Activated naive CD8-positive, alpha-beta T cell treated with anti-CD3 and anti-CD28 coated beads for 36 hours (primary cell): ENCODE results near the gene TTC31. TPM values are rescaled to one million over a fixed set of nuclear protein-coding genes. Genes with fewer than 3 reads are reported as not detected.
A peak's percentile ranks its signal among the peaks of the same experiment; 100 is the strongest.

Experiments
- DNase-seq: peaks from one replicate; pipeline ENCODE4 v3.0.0; 2021
- H3K27ac Mint-ChIP-seq: one replicate; pipeline ENCODE4 v1.8.0; 2022; ENCODE audit warnings: mild to moderate bottlenecking, moderate library complexity, mixed read lengths
- H3K27me3 Mint-ChIP-seq: one replicate; pipeline ENCODE4 v1.8.0; 2022; ENCODE audit warnings: mild to moderate bottlenecking, mixed read lengths
- H3K36me3 Mint-ChIP-seq: one replicate; pipeline ENCODE4 v1.8.0; 2021; ENCODE audit warnings: mild to moderate bottlenecking, mixed read lengths
- H3K4me1 Mint-ChIP-seq: one replicate; pipeline ENCODE4 v1.8.0; 2021; ENCODE audit warnings: mixed read lengths
- H3K4me3 Mint-ChIP-seq: one replicate; pipeline ENCODE4 v1.8.0; 2022; ENCODE audit warnings: mild to moderate bottlenecking, moderate library complexity, mixed read lengths
- H3K9me3 Mint-ChIP-seq: one replicate; pipeline ENCODE4 v1.8.0; 2022; ENCODE audit warnings: mixed read lengths
- total RNA-seq, 2 experiments: library from RNA; stranded (reverse); gene quantifications; one replicate each; pipeline ENCODE4 v1.2.3, GENCODE V29; 2021

Gene TTC31
- total RNA-seq, 2 experiments from 2014 or later: 22.7 to 23.2 TPM

DNA sequence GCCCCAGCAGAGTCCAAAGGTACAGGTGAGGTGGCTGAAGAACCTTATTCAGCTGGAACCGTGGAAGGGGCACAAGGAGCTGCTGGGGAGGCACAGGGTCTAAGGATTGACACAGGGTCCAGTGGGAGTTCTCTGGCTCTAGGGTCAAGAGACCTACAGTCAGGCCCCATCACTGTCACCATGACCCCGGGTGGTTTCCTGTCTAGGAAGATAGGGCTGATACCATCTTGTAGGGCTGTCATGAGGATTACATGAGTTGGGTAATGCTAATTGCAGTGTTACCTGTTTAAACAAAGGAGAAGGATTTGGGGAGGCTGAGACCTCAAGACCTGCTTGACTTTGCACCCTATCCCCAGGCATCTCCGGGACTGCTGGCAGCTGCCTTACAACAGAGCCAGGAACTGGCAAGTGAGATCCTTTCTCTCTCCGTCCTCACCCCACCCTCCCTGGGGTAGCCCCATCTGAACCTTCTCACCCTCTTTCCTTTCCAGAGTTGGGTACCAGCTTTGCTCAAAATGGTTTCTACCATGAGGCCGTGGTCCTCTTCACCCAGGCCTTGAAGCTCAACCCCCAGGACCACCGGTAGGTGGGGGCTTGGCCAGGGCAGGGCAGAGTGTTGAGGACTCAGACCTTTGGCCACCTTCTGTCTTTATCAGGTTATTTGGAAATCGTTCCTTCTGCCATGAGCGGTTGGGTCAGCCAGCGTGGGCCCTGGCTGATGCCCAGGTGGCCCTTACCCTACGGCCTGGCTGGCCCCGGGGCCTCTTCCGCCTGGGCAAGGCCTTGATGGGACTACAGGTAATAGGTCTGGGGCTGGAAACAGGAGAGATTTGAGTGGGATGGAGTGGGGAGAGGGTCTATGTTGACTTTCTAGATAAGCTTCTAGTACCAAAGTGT, 9.0 kb downstream of the TTC31 start:
- no peaks in the 10 kb centered on the region for H3K27me3 Mint-ChIP-seq
- no peak overlapping the region for H3K27ac Mint-ChIP-seq
- no peaks in the 10 kb centered on the region for H3K4me1 Mint-ChIP-seq
- H3K4me3 Mint-ChIP-seq: no peak overlapping the region
- no peak for DNase-seq
- no peaks in the 10 kb centered on the region for H3K9me3 Mint-ChIP-seq
- peaks cover 12% of the 10 kb centered on the region for H3K36me3 Mint-ChIP-seq

DNA sequence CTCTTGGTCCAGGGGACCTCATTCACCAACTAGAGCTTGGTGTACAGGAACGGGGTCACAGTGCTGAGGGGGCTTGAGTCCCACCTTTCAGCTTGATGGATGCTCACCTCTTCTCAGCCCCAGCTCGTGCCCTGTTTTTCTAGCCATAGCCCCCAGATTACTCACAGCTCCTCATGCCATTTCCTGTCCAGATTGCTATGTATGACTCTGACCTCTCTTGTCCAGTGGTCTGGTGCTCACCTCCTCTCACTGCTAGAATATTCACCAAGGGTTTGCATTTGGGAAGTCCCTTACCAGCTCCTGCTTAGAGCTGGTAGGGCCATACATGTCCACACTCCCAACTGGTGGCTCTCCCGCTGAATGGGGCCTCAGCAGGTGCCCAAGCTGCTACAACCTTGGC, 10.7 kb downstream of the TTC31 start:
- Mint-ChIP-seq H3K36me3 (peaks cover 12% of the 10 kb centered on the region), H3K27ac (peak overlapping the region; percentile 4), H3K9me3 (no peaks in the 10 kb centered on the region), H3K4me3 (no peak overlapping the region), H3K27me3 (peaks cover 13% of the 10 kb centered on the region), H3K4me1 (peaks cover 10% of the 10 kb centered on the region)
- DNase-seq: no peak

DNA sequence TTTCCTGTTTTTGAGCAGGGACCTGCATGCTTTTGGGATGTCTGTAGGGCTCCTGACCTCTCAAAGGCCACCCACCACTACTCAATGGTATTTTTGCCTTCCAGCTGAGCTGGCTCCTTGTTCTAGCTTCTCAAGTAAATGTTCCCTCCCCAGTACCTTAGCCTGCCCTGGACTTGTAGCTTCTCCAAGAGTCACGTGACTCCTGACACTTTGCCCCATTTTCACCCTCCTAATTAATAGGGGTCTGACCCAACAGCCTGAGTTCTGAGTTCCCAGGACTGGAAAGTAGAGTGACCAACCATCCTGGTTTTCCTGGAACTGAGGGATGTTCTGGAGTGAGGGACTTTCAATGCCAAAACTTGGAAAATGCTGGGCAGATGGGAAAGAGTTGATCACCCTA, 12.6 kb downstream of the TTC31 start:
- H3K4me1 Mint-ChIP-seq: peaks cover 19% of the 10 kb centered on the region
- no peak overlapping the region for H3K27ac Mint-ChIP-seq
- no peaks in the 10 kb centered on the region for H3K9me3 Mint-ChIP-seq
- no peak for DNase-seq
- H3K27me3 Mint-ChIP-seq: peaks cover 31% of the 10 kb centered on the region
- peaks cover 12% of the 10 kb centered on the region for H3K36me3 Mint-ChIP-seq
- no peak overlapping the region for H3K4me3 Mint-ChIP-seq

DNA sequence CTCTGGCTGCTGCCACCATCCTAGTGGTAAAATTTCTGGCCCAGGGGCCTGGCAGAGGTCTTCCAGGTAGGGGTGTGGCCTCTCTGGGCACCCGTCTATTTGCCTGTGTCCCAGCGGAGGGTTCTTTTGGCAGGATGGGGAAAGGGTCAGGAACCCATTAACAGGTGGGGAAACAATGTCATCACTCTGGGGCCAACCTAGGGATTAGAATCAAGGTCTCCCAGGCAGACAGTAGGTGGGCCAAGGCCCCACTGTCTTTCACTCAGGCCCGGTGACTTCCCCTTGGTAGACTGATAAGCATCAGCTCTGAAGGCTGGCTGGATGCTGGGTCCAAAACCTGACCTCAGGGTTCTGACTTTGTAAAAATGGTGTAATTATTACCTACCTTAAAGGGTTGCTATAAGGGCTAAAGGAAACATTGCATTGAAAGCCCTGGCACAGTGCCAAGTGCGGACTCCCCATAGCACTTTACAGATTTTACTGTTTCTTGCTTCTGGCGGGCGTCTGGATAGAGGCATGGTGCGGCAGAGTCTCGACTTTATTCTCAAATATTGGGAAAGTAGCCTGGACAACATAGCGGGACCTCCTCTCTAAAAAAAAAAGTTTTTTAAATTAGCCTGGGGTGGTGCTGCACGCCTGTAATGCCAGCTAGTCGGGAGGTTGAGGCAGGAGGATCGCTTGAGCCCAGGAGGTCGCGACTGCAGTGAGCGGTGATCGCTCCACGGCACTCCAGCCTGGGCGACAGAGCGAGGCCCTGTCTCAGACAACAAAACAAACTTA, 14.3 kb downstream of the TTC31 start:
- Mint-ChIP-seq H3K4me3 (peak overlapping the region; percentile 73), H3K27me3 (peaks cover 48% of the 10 kb centered on the region), H3K9me3 (no peaks in the 10 kb centered on the region), H3K36me3 (peaks cover 11% of the 10 kb centered on the region), H3K4me1 (peaks cover 23% of the 10 kb centered on the region), H3K27ac (no peak overlapping the region)
- DNase-seq: no peak

DNA sequence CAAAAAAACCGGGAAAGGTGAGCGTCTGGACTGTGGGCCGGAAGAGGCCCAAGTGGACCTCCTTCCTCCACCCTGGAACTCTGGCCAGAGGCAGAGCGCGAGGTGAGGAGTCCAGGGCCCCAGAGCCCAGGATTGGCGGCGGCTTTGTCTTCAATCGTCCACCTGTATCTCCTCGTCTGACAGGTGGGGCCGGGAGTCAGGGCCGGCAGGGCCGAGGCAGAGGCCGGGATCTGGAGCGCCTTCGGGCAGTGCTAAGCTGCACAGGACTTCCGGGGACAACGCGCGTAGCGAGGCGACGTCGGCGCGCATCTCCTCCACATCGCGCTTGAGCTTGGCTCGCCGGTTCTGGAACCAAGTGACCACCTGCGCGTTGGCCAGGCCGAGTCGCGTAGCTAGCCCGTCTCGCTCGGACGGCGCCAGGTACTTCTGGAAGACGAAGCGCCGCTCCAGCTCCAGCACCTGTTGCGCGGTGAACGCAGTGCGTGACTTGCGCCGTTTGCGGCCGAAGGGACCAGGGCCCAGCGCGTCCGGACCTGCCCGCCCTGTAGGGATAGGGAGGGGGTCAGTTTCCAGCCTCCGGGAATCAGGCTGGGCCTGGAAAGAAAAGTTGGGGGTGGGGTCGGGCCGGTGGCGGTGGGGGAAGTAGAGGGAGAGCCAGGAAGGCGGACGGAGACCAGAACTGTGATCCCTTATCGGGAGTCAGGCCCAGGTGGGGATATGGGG, 15.1 kb downstream of the TTC31 start:
- Mint-ChIP-seq H3K27me3 (peaks cover 56% of the 10 kb centered on the region), H3K36me3 (peaks cover 10% of the 10 kb centered on the region), H3K4me1 (peaks cover 28% of the 10 kb centered on the region), H3K9me3 (no peaks in the 10 kb centered on the region), H3K27ac (no peak overlapping the region), H3K4me3 (peak overlapping the region; percentile 73)
- no peak for DNase-seq

DNA sequence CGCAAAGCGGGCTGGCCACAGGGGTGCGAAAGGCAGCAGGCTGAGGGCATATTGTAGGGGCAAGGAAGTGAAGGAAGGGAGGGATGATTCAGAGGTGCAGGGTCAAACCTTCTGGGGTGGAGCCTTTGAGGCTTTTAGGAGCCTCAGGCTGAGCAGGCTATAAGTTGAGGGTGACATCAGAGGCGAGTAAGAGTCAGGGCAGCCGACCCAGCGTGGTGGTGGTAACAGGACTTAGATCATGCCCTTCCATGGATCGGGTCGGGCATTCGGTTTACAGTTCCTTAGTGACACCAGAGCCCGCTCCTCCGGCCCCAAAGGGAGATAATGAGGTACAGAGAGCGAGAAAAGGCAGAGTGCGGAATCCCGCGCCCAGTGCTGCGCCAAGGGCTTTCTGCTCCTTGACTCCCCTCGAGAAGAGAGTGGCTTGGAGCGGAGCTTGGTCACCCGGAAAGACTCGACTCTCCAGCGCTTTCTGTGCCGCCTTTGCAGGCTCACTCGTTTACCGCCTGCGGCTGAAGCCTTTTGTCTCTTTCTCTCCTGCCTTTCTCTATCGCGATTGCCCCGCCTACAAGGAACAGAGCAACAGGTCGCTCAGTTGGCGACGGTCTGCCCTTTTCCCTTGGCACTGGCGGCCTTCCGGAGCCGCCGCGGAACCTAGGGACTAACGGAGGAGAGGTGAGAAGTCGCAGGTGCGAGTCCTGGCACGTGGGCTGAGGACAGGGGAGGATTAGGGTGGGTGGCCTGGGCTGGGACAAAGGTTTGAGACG, 15.8 kb downstream of the TTC31 start:
- H3K9me3 Mint-ChIP-seq: no peaks in the 10 kb centered on the region
- H3K27ac Mint-ChIP-seq: peak overlapping the region; percentile 65
- H3K4me1 Mint-ChIP-seq: peaks cover 32% of the 10 kb centered on the region
- H3K4me3 Mint-ChIP-seq: peak overlapping the region; percentile 73
- H3K27me3 Mint-ChIP-seq: peaks cover 63% of the 10 kb centered on the region
- peaks cover 7% of the 10 kb centered on the region for H3K36me3 Mint-ChIP-seq
- DNase-seq: no peak

DNA sequence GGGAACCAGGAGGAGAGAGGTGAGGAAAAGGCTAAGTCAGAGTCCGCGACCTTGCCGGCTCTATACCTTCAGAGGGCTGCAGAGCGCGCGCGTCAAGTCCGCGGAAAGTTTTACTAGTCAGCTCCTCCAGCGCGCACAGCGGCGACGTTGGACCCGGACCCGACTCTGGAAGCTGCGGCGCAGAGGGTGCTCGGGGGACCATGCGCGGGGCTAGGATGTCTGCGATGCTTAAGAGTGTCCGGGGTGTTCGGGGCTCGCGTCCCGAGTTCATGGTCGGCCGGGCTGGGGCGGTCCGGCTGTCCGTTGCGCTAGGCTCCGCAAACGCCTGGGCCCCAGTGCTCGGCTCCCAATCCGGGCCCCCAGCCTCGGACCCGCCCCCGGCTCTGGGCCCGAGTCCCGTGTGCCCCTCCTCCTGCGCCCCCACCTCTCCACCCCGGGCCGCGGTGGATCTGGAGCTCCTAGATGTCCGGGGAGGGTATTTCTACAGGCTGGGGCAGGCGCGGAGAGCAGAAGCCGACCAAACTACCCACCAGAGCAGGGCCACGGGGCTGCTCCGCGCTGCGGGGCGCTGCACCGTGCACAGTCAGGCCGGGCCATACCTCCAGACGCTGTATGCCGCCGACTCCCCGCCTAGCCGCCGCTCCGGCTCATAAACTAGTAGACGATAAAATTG, 16.5 kb downstream of the TTC31 start, which contains the start of gene LBX2:
LBX2 (minus strand) TSS at position 337 of the 673 bp plus-strand sequence; CDS start at position 271, 66 bp downstream.
- H3K9me3 Mint-ChIP-seq: no peaks in the 10 kb centered on the region
- H3K4me1 Mint-ChIP-seq: peaks cover 32% of the 10 kb centered on the region
- H3K4me3 Mint-ChIP-seq: peak within 1 kb of the TSS; percentile 73
- H3K27ac Mint-ChIP-seq: peak within 1 kb of the TSS; percentile 65
- H3K27me3 Mint-ChIP-seq: peaks cover 70% of the 10 kb centered on the region
- DNase-seq: peak; percentile 51
- peaks cover 5% of the 10 kb centered on the region for H3K36me3 Mint-ChIP-seq

DNA sequence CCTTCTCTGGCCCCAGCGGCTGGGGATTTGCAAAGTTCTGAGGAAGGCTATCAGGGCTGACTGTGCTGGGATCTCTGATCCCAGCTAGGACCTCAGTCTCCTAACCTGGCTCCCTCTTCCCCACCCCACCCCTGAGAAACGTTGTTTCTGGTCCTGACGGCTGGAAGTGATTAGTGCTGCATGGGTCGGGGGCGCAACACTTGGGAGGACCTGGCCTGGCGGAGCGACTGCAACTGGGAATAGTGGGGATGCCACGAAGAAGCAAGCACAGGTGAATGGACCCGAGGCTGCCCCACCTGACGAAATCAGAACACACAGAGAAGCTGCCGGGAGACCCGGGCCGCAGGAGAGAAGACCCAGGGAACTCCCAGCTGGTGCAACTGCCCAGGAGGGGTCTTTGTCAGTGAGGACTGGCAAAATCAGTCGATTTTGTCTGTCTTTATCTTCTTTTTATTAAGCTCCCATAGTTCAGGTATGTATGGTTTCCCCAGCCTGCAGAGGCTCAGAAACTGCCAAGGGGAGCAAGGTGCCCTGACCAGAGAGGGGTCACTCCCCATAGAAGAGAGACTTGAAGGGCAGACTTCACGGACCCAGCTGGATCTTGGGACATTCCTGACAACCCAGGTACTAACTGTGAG, 17.2 kb downstream of the TTC31 start:
- peaks cover 32% of the 10 kb centered on the region for H3K4me1 Mint-ChIP-seq
- no peak overlapping the region for H3K27ac Mint-ChIP-seq
- H3K27me3 Mint-ChIP-seq: peaks cover 77% of the 10 kb centered on the region
- no peaks in the 10 kb centered on the region for H3K9me3 Mint-ChIP-seq
- DNase-seq: no peak
- peaks cover 11% of the 10 kb centered on the region for H3K36me3 Mint-ChIP-seq
- H3K4me3 Mint-ChIP-seq: peak overlapping the region; percentile 25

DNA sequence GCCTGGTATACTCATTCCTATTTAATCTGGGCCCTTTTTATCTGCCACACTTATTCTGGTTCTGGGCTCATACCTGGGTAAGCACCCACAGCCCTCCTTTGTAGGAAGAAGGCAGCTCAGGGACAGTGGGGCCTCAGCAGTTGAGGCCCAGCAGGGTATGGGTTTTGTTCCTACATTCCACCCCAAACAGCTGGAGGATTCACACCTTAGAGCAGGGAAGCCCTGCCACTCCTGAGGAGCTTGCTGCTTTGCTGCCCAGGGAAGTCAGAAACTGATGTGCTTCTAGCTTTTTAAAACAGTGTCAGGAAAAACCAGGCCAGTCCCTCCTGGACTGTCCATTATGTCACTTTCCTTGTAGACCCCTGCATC, 17.7 kb downstream of the TTC31 start:
- Mint-ChIP-seq H3K9me3 (no peaks in the 10 kb centered on the region), H3K27me3 (peaks cover 80% of the 10 kb centered on the region), H3K36me3 (peaks cover 16% of the 10 kb centered on the region), H3K4me1 (peaks cover 33% of the 10 kb centered on the region), H3K4me3 (no peak overlapping the region), H3K27ac (no peak overlapping the region)
- DNase-seq: no peak

DNA sequence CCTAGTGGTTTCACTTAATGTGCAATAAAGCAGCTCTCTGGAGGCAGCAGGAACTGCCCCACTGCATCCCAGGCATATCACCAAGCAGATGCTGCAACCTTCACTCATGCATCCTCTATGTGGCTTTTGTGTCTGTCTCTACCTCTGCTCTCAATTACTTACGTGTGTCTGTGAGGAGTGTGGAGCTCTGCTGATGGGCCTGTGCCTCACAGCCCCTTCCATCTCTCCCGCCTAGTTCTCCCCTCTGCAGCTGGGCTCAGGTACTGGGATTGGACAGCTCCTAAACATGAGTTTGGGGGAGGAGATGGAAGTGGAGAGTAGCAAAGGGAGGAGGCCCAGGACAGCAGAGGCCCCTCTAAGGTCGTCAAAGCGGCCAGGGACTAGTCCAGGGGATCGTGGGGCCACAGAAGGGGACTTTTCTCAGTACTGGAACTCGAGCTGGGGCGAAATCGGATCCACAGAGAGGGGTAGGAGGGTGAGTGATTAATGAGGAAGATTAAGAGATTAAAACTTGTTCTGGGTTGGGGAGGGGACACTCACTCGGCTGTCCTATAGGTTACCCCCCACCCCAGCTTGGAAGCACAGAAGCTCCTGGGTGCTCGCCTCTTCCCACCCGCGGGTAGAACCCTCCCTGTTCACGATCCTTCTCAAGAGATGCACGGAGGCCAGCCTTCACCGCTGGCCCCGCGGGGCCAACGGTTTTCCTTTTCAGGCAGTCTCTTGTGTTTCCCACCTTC, 18.6 kb downstream of the TTC31 start:
- H3K36me3 Mint-ChIP-seq: peaks cover 21% of the 10 kb centered on the region
- H3K27me3 Mint-ChIP-seq: peaks cover 81% of the 10 kb centered on the region
- H3K4me1 Mint-ChIP-seq: peaks cover 37% of the 10 kb centered on the region
- no peak for DNase-seq
- H3K4me3 Mint-ChIP-seq: no peak overlapping the region
- no peaks in the 10 kb centered on the region for H3K9me3 Mint-ChIP-seq
- H3K27ac Mint-ChIP-seq: no peak overlapping the region

DNA sequence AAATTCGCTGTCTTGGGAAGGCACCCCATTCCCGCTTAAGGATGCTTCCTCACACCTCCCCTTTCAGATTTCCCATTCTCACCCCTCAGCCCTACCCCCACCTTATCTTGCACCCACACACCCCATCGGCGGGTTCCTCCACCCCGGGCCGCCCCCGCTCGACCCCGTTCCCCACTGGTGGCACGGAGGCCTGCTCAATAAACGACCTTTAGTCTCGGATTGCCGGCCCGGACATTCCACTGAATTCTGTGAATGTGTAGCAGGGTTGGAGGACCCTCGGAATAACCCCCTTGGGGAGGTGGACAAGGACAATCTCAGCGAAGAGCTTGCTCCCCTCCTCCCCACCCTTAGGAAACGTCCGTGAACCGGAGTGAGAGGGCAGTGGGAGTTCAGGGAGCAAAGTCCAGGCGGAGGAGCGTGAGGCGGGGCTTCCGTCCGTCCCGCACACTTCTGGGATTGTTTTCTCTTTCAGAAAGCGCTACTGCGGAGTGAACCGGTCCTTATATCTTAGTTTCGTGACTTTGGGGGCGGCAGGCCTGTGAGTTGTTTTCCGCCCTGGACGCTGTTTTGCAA, 19.4 kb downstream of the TTC31 start:
- peak overlapping the region; percentile 30 for H3K27ac Mint-ChIP-seq
- DNase-seq: no peak
- no peaks in the 10 kb centered on the region for H3K9me3 Mint-ChIP-seq
- H3K36me3 Mint-ChIP-seq: peaks cover 26% of the 10 kb centered on the region
- H3K4me1 Mint-ChIP-seq: peaks cover 43% of the 10 kb centered on the region
- H3K4me3 Mint-ChIP-seq: peak overlapping the region; percentile 66
- H3K27me3 Mint-ChIP-seq: peaks cover 87% of the 10 kb centered on the region

DNA sequence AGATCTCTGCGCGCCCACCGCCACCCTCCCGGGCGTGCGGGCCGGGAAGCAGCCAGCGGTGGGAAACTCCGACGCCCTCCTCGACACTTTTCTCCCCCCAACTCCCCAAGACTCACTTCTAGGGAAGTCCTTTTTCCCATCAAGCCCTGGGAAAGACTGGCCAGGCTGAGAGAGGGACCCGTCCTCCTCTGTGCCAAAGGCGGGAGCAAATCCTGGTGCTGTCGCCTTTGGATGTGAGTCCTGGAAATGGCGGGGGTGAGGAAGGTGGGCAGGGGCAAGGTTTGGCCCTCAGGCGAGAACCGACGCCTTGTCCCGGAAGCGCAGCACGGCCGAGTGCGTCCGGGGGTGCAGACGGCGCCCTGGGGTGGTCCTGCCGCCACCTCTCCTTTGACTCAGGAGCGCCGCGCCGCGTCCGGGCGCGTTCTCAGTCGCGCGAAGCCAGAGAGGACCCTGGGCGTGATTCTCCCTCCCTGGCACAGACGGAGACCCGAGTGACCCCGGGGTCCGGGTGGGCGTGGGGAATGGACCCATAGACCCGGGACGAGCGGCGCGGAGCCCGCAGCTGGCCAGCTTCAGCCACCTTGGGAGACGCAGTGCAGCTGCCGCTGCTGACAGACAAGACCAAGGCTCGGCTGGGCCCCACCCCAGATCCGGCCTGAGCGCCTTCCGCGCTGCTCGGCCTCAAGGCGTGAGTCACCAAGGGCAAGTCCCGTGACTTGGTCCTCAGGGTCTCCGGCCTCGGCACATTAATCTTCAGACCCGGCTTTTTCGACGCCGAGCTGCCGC, 20.0 kb downstream of the TTC31 start:
- H3K27ac Mint-ChIP-seq: peak overlapping the region; percentile 30
- H3K27me3 Mint-ChIP-seq: peaks cover 81% of the 10 kb centered on the region

More for the DNA sequence above, 20.0 kb downstream of the TTC31 start:
- peaks cover 26% of the 10 kb centered on the region for H3K36me3 Mint-ChIP-seq
- DNase-seq: peak; percentile 65
- H3K4me1 Mint-ChIP-seq: peaks cover 41% of the 10 kb centered on the region
- H3K9me3 Mint-ChIP-seq: no peaks in the 10 kb centered on the region
- H3K4me3 Mint-ChIP-seq: peak overlapping the region; percentile 66
